ENCODE measurements around the gene PTPRM.

Gene PTPRM

DNA sequence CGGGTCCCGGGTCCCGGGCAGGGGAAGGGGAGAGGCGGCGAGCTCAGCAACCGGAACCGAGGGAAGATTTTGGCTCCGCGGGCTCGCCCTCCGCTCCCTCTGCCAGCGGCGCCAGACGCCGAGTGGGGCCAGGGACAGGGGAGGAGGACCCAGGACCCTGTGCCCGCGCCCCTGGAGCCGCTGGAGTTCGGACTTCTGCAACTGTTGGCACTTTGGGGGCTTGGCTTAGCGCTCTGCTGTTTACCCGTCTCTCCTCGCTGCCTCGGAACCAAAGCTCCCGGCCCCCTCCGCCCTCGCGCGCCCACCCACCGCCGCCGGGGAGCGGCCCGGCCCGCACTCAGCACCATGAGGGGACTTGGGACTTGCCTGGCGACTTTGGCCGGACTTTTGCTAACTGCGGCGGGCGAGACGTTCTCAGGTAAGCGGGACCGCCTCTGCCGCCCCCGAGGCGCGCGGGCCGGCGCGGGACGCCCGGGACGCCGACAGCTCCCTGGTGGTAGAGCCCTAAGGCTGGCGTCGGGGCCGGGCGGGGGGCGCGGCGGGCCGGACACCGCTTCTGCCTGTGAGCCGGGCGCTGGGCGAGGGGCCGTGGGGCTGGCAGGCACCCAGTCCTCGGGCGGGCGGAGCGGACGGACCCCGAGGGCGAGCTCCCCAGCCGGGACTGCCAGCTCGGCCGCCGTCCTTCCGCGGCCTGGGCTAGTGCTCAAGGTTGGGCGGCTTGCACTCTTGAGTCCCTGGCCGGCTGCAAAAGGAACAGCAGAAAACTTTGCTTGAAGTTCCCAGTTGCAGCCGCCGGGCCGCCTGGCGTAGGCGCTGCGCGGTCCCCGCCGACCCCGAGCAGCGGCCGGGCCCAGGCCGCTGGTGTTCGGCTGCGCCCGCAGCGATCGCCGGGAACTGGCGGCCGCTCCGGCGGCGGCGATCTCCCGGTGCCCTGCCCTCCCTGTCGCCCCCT, 634 bp downstream of the PTPRM start:
- DNase-seq (ENCODE audit: low spot score): no peak

DNA sequence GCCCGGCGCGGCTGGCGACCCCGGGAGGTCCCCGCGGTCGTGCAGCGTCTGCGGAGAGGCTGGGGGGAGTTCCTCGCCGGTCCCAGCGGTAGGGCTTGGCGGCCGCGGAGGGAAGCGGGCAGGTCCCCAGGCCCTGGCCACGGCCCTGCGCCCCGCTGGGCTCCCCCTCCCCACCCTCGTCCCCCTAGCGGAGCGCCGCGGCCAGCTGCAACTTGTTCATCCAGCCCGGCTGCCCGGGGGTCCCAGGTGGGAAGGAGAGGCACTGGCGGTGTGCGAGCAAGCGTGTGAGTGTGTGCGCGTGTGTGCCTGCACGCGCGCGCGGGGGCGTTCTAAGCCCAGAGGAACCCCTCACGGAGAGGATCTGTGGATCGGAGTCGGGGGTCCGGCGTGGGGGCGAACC, 1.3 kb downstream of the PTPRM start:
- no peak for DNase-seq (ENCODE audit: low spot score)

DNA sequence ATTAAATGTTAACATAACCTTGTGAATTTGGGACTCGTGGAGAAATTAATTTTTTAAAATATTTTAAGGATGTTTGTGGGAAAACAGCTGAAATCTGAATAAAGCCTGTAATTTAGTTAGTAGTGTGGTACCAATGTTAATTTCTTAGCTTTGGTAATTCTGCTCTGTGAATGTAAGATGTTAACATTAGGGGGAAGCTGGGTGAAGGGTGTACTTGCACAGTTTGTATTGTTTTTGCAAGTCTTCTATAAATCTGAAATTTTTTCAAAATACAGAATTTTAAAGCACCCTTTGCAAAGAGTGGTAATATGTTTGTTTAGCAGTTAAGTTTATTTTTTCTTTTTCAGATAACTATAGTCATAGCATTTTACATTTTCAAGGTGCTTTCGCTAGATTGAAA, 4.5 kb downstream of the PTPRM start:
- DNase-seq (ENCODE audit: low spot score): no peak

DNA sequence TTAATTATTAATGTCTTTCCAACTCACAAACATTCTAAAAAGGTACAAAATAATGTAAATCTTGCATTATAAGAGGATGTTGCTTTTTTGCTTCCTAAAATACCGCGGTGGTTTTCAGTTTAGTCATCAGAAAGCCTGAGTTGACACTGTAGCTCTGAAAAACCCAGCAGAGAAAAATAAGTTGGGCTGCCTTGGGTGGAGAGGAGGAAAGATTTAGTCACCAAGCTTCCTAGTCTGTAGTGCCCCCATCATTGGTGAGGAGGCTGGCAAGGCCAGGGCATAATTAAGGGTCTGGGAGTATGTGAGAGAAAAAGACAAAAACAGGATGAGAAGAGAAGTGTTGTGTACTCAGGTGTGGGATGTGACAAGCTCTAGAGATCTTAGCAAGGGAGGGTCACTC, 5.7 kb downstream of the PTPRM start:
- DNase-seq (ENCODE audit: low spot score): peak; percentile 45

DNA sequence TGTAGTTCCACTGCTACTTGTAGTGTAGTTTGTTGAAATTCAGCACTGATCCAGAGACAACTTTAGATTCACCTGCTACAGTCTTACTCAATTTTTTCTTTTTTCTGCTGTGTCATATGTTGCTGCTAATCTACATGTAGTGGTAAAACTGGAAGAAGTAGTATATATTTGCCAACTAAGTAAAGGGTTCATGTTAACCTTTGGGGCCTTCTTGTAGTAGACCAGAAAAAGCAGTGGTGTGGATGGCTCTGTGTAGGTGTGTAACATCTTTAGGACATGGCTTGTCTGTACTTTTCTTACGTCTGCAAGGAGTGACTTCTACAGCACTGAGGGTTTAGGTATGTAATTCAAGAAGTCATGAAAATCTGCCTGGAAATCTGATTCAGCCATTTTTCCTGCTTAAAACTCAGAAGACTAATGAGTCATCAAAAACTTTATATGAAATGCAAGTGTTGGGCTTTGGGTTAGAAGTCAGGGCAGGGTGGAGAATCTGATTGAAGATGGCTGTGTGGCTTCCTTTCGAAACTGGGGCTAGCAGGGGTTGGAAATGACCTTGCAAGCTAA, 8.4 kb downstream of the PTPRM start:
- DNase-seq (ENCODE audit: low spot score): no peak

DNA sequence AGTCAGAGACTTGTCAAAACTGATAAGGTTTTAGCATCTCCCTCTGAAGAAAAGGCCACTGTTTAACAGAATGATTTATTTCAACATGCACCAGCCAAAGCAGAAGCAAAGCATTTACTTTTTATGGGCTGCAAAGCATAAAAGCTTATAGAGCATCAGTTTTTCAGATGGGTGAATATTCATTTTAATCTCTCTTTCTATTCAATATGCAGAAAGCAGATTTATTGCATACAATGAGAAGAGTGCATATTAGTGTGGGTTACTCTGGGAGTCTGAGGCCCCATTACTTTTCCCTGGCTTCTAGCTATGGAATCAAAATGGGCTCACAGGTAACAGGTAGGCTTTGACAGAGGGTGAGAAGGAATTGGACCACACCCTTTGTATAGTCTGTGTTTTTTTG, 9.0 kb downstream of the PTPRM start:
- DNase-seq (ENCODE audit: low spot score): no peak

DNA sequence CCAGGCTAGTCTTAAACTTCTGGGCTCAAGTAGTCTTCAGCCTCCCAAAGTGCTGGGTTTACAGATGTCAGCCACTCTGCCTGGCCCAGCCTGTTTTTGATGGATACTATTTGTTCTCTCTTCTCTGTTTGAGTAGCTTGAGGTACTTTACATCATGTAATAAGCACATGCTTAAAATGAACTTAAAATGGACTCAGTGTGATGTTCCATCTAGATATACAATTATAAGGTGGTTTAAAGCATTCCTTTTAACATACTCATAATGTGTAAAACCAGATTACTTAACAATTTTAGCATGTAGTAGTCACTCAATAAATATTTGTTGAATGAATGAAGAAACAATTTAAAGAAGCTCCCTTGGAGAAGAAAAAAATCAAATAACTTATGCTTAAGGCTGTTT, 9.6 kb downstream of the PTPRM start:
- DNase-seq (ENCODE audit: low spot score): no peak

DNA sequence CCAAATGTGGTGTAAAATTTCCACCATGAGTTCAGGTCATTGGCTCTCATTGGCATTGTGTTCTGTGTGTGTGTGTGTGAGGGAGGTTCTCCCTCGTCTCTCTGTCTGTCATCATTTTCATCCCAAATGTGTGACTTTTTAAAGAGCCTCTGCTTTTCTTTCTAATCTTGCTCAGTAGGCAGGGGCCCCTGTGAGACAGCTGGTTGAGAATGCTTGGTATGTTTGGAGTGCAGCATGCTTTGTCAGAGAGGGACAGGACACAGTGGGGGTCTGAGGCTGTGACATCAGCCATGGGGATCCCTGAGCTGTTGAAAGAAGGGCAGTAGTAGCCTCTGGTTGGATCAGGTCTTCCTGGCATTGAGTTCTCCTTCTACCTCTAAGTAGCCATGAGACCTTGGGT, 10.6 kb downstream of the PTPRM start:
- DNase-seq (ENCODE audit: low spot score): no peak

DNA sequence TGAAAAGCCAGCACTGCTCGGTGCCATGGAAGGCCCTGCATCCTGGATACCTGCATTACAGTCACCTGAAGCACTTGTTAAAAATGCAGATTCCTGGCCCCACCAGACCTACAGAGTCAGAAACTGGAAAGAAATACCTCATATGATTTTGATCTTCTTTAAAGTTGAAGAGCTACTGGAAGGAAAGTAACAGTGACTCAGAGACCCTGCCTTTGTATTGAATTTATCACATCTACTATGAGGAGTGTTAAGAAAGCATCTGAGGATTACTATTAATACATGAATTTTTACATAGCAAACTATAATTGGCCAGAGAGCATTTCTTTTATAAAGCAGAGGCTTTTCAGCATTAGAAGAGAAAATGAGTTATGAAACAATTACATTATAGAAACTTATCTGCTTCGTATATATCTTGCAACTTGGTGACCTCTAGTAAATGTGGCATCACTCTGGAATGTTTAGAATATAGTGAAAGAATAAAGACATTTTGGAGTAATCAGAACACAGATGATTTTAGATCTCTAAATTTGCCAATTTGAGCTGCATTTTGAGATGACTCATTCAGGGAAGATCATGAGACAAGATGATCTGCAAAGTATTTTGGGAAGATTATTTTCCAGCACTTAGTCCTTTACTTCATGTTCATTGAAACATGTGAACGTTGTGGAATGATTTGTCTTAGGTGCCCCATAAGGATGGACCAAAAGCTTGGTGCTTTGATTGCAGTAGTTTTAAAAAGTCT, 12.2 kb downstream of the PTPRM start:
- no peak for DNase-seq (ENCODE audit: low spot score)

DNA sequence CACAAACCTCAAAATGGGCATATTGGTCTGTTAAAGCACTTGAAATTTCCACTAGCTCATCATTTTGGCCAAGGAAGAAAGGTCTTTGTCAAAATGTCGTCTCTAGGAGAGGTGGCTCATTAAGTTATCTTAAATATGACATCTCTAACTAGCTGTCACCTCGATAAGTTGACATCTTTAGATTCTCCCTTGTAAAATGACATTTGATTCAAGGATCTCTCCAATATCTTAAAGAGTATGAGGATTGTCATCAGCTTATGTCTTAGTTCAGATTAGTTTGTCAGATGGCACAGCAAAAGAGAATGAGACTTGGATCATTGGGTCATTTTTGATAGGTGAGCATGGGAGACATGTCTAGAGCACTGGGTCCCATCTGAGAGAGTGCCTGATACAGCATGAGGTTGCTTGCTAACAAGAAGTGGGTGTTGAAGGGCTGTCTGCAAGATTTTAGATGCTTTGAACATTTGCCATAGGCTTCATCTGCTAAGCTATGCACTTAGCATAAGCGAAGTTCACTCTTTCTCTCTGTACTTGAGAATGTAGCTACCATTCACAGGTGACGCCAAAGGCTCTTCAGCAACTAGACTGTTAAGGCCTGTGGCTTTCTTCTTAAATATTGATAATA, 12.9 kb downstream of the PTPRM start:
- DNase-seq (ENCODE audit: low spot score): no peak

DNA sequence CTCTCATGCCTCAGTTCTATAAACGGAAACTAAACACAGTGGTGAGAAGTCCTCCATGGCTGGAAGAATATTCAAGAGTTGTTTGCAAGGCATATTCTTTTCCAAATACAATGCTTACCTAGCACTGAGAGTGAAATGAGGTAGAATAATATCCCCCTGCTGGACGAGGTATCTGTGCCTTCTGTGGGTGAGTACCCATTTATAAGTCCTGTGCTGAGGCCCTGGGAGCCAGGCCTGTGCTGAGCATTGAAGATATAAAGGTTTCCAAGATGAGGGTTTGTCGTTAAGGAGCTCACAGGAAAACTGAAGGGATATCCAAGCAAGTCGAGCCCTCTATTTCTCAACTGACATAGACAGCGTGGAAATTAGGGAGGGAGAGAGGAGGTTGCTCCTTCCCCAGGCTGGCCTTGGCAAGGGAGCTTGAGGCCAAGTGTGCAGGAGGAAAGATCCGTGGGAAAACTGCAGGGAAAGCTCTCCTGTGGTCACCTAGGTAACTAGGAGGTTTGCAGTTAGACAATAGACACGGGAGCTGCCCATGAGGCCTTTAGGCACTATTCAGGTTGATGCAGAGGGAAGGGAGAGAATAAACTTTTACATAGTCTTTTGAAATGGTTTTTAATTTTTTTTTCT, 17.6 kb downstream of the PTPRM start:
- DNase-seq (ENCODE audit: low spot score): no peak

DNA sequence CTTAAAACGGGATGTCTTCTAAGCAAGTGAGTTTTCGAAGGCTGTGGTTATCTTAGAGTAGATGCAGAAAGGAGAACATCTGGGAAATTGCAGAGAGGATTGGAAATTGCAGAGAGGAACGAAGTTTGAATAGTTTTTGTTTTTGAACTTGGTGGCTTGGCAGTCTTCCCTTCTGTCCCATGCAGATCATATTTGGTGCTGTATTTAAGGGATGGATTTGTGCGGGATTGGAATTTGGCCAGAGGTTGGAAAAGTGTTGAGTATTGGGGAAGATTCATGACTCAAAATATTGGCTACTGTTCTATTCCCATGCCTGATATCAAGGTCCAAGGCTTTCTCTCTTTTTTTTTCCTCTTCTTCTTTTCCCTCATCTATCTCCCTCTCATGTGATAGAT, 18.2 kb downstream of the PTPRM start:
- no peak for DNase-seq (ENCODE audit: low spot score)

DNA sequence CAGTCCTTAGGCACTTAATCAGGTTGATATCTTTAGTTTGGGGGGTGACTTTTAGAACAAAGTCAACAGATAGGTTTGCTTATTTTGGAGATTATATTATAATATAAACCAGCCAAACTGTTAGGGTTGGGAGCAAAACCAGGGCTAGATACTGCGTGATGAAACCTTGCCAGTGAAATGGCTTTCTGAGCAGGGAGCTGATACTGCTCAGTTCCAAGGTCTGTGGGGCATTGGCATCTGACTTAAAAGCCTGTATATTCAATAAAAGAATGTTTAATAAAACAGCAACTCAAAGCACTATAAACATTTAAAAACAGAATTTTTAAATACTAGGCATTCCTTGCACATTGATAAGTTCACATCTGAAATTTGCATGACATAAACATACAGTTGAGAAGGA, 19.3 kb downstream of the PTPRM start:
- no peak for DNase-seq (ENCODE audit: low spot score)

DNA sequence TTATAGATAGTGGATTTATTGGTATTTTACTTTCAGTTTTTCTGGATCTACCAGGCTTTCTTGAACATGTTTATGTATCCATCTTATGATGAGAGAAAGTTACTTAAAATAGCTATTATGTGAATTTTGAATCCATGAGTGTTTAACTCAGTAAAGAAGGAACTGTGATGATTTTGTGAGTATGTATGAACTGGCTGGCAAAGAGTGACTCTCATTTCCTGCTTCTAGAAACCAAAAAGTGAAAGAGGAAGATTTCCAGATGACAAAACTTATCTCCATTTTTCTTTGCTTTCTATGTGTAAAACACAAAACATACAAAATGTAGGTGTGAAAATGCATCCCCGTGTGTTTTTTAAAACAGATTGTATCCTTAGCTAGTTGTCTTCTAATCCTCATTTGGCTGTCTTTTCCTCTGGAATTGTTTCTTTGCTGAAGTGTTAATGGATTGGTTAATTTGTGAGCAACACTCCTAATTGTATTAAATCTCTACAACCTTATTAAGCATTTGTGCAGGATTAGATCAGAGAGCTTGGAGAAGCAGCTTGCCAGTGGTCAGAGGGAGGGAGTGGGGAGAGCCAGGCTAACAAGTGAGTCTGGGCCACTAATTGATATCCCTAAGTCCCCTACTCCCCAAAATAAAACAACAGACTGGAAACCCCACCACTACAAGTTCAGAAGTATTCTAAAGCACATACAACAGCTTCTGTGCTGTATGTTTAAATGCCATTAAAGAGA, 23.9 kb downstream of the PTPRM start:
- DNase-seq (ENCODE audit: low spot score): no peak

DNA sequence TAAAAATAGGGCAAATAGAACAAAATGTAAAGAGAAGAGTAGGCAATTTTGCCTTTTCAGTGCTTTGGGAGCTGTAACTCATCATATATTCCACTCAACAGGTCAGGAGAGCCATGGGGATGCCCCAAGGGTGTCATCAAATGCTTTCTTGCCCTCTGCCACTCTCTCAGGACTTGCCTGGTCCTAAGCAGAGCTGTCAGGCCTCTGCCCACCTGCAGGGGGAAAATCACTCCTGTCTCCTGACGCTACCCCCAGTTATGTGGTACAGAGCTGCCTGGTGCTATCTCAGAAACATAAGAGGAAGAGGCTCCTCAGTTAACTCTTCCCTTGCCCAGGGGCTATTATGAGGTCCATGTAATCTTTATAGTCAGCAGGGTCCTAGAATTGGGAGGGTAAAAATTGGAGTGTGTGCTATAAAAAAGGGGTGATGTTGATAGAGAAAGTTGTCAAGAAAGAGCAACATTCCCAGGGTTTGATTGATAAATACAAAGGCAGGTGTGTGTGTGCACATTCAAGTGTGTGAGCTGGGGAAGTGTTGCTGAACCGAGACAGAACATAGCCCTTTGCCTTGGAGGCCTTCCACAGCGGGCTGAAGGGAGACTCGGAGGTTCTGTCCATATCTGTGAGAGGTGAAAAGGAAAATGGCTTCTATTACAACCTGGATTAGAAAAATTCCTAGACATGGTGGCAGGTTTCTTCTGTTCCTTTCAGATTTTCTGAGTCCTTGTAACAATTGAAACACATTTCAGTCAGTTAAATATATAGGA, 25.4 kb downstream of the PTPRM start:
- no peak for DNase-seq (ENCODE audit: low spot score)

DNA sequence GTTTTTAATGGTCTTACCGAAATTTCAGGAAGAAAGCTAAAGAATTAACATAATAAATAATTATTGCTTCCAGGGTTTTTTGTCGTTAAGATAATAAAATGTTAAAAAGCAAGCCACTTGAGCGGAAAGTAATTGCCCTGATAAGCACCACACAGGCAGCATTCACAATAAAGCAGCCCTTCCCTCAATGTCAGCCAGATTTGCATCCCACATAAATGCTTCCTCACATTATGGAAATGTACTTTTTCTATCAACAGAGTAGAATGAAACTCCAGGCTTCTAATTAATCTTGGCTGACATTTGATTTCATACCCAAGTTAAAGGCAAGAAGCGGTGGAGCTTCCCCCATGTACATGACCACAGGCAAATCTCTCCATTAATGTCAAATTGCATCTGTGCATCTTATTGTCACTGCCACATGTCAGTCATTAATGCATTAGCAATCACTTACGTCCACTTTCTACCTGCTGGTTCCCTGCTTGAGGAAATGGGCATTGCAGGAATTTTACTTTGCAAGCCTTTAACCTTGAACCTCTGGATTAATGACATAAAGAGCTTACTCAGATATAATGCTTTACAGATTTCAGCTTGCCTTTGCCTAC, 26.2 kb downstream of the PTPRM start:
- no peak for DNase-seq (ENCODE audit: low spot score)

DNA sequence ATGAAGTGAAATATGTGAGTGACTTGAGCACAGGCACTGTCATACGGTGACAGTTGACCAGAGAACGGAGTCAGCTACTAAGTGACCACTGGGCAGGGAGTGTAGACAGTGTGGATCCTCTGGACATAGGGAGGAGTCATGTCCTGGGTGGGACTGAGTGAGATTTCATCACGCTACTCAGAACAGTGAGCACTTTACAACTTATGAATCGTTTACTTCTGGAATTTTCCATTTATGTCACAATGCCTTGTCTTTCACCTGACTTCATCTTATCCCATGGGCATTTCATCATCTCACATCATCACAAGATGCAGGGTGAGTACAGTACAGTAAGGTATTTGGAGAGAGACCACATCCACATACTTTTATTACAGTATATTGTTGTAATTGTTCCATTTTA, 29.0 kb downstream of the PTPRM start:
- no peak for DNase-seq (ENCODE audit: low spot score)

DNA sequence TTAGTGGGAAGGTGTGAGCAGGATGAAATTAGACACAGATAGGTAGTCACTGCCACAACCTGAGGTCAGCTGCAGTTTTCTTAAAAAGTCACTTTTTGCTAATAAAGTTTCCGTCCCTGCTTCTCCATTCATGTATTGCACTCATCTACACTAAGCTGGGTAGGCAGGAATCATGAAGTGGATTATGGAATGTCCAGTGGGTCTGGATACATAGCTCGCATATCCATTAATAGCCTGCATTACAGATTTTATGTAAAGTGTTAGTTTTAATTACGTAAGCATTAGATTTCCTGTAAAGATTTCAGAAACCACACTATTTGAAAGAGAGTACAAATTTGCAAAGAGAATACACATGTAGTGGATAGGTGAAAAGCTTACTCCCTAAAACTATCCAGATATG, 30.4 kb downstream of the PTPRM start:
- no peak for DNase-seq (ENCODE audit: low spot score)

DNA sequence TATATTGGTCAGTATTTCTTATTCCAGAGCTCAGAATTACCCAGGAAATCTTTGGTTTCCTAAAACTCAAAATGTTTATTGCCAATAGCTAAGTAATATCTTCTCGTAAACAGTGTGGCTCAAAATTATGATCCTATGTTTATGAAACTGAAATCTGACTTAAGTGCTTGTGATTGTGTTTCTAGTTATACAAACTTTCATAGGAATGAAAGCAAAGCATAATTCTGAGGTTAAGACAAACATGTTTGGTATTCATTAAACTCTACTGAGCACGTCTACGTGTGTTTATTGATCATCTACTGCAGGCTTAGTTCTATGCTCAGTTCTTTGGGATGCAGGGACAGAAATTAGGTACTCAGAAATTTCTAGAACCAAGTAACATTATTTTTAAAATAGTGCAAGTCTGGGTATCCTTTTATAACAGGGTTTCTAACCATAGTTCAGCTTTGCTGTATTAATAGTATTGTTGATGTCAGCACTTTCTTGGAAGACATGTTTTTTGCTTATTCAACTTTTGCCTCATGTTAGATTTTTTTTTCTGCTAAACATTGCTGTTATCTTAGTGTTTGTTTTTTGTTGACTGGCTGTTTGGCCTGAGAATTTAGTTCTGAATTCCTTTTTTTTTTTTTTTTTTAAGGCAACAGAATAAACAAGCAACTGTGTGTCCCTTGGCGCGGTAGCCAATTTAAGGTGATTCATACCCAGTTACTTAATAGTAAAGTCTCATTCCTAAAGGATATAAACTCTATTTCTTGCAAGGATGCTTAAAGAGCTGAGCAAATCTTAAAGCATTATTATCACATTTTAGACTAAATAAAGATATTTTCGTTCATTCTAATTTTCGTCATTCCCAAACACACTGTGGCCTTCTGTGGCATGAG, 31.3 kb downstream of the PTPRM start:
- no peak for DNase-seq (ENCODE audit: low spot score)
